Measurements from ENCODE around the gene MAP3K10. TPM values are rescaled to one million over a fixed set of nuclear protein-coding genes. Genes with fewer than 3 reads are reported as not detected.
"Not testable (repeated sequence)": the region's sequence is repeated elsewhere in the genome, so short reads cannot be mapped to it uniquely, and the experiment has no call there.

The MAP3K10 gene
- 14.6 TPM for polyA plus RNA-seq (2013, experiment 1 of 2; ENCODE audit: insufficient read length)
- 12.1 TPM for polyA plus RNA-seq (2013, experiment 2 of 2; ENCODE audit: insufficient read length)

- DNase-seq = peak; percentile 74
Measured at GRCh38 chr19:40190891-40191835, at the start of gene MAP3K10. TSS of gene MAP3K10 (plus strand) at chr19:40191426. CDS start at chr19:40192032, 606 bp downstream.

- DNase-seq = no peak
Measured at GRCh38 chr19:40141551-40141950, 49.7 kb upstream of the MAP3K10 start.

GRCh38 chr19:40143612-40144011, 47.6 kb upstream of the MAP3K10 start:
- no peak for DNase-seq

GRCh38 chr19:40144151-40144550, 47.1 kb upstream of the MAP3K10 start:
- no peak for DNase-seq

- DNase-seq = no peak
Measured at GRCh38 chr19:40144947-40145748, 46.1 kb upstream of the MAP3K10 start.

- DNase-seq = not testable (repeated sequence)
Measured at GRCh38 chr19:40145749-40146029, 45.5 kb upstream of the MAP3K10 start.

- no peak for DNase-seq
Measured at GRCh38 chr19:40147338-40147692, 43.9 kb upstream of the MAP3K10 start.

- DNase-seq = peak; percentile 78
Measured at GRCh38 chr19:40147693-40148347, 43.4 kb upstream of the MAP3K10 start.

GRCh38 chr19:40149501-40149900, 41.7 kb upstream of the MAP3K10 start:
- no peak for DNase-seq

GRCh38 chr19:40150170-40150569, 41.1 kb upstream of the MAP3K10 start:
- DNase-seq = peak; percentile 19

- no peak for DNase-seq
Measured at GRCh38 chr19:40154121-40154680, 37.0 kb upstream of the MAP3K10 start.

GRCh38 chr19:40155749-40156265, 35.4 kb upstream of the MAP3K10 start:
- DNase-seq = no peak

- no peak for DNase-seq
Measured at GRCh38 chr19:40157059-40157458, 34.2 kb upstream of the MAP3K10 start.

GRCh38 chr19:40159744-40160143, 31.5 kb upstream of the MAP3K10 start:
- no peak for DNase-seq

- DNase-seq = no peak
Measured at GRCh38 chr19:40162104-40162503, 29.1 kb upstream of the MAP3K10 start.

GRCh38 chr19:40163541-40164129, 27.6 kb upstream of the MAP3K10 start:
- no peak for DNase-seq

- DNase-seq = peak; percentile 23
Measured at GRCh38 chr19:40165362-40165937, 25.8 kb upstream of the MAP3K10 start.

- not testable (repeated sequence) for DNase-seq
Measured at GRCh38 chr19:40169482-40170302, 21.5 kb upstream of the MAP3K10 start.

- DNase-seq = not testable (repeated sequence)
Measured at GRCh38 chr19:40170303-40170989, 20.8 kb upstream of the MAP3K10 start.

- DNase-seq = not testable (repeated sequence)
Measured at GRCh38 chr19:40171293-40171692, 19.9 kb upstream of the MAP3K10 start.
